Amniotic stem cell (primary cell): ENCODE data around the gene CERK.
"Not testable (repeated sequence)": the region's sequence is repeated elsewhere in the genome, so short reads cannot be mapped to it uniquely, and the experiment has no call there.

ENCODE experiments used
- DNase-seq: peaks from one replicate; lab custom pipeline; 2025; lab: John Stamatoyannopoulos, UW

CERK gene

DNA sequence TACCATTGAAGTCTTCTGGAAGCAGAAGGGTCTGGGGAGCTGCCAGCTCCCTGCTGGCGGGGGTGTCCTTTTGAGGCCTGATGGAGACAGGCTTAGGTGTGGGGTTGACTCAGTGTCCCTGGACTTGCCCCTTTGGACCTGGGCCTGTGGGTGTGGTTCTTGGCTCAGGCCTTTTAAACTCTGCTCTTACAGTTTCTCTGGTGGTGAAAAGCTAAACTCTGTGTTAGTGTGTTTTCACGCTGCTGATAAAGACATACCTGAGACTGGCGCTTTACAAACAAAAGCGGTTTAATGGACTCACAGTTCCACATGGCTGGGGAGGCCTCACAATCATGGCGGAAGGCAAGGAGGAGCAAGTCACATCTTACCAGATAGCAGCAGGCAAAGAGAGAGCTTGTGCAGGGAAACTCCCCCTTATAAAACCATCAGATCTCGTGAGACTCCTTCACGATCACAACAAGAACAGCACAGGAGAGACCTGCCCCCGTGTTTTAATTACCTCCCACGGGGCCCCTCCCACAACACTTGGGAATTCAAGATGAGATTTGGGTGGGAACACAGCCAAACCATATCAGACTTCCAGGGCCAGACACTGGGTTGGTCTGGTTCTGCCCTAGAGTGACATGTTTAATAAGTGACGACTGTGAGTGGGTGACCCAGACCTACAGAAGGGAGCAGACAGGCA is 91.4 kb downstream of the CERK start:
- DNase-seq: no peak

- DNase-seq: not testable (repeated sequence)
Observed at GRCh38 chr22:46642840-46643480, 95.1 kb downstream of the CERK start.

DNA sequence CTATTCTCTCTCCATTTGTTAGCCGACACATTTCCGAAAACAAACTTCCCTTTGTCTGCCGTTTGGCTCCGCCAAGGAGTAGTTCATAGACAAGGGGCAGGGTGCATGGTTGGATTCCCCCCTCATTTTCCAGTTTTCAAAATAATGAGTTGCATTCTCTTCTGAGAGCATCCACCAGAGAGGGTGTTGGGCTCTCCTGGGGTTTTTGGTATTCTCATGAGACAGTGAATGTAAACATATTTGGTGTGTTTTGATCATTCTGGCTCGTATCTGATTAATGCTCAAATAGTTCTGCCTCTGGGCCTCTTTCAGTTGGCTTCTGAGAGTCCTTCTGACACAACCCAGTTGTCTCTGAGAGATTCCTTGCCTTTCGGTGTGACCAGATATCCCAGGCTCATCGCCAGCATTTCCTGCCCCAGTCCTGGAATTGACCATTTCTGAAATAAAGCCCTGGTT is 96.2 kb downstream of the CERK start:
- no peak for DNase-seq

GRCh38 chr22:46640293-46641055 is 97.6 kb downstream of the CERK start:
- no peak for DNase-seq

DNA sequence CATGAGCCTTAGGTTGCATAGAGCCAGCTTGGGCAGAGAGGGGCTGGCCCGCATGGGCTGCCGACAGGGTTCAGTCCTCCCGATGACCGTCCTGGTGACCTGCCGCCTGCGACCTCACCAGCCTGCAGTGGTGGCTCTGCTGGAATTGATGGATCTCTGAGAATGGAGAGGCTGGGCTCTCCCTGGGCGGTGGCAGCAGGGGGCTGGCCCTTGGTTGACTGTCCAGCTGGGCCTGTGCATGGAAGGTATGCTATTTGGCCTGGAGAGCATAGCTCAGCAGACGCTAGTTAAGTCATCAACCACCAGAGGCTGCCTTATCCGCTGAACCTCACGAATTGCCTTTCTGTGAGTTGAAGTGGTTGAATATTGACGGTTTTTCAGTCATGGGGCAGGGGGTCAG is 98.2 kb downstream of the CERK start:
- DNase-seq: no peak

DNA sequence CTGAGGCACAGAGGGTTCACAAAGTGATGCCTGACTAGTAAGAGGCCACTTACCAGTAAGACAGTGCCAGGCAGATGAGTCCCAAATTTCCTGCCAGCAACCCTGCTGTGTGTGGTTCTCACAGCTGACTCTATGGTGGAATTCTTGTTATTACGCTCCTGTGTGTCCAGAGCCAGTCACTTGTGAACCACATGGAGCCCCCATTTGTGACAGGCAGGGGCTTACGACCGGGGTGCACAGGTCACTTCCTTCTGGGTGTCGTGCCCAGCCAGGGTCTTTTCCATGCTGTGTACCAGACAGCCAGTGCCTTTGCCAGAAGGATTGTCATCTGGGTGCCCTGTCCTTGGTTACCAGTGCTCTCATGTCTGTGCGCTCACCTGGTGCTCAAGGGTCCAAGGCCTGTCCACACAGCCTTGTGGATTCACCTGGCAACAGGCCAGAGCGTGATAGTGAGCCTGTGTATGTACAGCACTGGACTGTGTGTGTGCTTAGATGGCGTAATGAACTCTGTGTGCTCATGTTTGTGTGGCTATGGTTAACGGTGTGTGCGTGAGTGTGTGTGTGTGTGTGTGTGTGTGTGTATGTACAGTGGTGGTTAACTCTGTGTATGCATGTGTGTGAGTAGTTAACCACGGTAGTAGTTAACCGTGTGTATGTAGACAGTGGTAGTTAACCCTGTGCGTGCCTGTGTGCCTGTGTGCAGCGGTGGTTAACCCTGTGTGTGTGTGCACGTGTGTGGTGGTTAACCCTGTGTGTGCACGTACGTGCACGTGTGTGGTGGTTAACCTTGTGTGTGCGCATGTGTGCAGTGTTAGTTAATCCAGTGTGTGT is 99.2 kb downstream of the CERK start:
- DNase-seq: no peak

DNA sequence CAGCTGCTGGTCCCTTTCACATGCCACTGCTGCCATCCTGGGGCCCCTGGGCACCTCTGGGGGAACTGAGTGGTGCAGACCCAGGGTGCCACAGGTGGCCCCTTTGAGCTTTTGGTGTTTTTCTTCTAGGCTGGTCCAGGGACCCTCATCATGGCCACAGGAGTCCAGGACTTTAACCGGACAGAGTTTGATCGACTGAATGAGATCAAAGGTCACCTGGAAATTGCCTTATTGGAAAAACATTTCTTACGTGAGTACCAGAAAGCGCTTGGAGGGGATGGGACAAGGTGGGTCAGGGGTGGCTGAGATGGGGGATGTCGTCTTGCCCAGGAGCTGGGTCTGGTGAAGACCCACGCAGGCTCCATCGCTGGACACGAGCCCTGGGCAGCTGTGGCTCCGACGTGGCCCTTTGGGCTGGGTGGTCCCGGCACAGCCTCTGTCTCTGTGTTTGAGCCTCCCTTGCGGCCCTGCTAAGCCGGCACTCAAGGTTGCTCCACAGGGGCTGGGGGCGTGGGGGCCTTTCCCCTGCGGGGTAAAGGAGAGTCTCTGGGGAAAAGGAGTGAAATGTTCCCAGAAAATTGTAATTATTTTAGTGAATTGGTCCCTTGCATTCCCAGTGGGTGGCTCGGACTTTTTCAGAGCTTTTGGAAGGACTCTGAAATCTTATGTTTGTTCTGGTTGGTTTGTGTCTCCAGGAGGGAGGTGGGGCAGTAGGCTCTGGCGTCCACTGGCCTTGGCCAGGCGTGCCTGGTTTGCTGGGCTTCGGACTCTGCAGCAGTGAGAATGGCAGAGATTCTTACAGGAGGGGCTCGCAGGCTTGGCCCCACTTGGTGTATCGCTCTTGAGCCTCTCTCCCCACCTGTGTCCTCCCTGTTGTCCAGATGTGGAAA is 100.1 kb downstream of the CERK start:
- no peak for DNase-seq

- DNase-seq: no peak
Observed at GRCh38 chr22:46636221-46637002, 101.6 kb downstream of the CERK start.

DNA sequence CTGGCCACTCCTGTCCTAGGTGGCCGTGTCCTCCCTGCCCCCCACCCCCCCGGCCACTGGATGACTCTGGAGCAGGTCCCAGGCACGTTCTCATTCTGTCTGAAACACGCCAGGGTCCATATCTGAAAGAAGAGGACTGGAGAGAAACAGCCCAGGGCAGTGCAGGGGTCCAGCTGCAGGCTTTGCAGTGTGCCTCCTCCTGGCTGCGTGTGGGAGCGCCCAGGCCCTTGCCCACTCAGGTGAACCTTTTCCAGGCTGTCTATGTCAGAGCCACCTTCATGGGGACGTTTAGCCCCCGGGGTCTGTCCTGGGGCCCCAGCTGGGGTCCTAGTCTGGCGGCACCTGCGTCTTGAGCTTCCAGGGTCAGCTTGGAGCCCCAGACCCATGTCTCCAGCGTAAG is 102.3 kb downstream of the CERK start:
- DNase-seq: no peak

DNA sequence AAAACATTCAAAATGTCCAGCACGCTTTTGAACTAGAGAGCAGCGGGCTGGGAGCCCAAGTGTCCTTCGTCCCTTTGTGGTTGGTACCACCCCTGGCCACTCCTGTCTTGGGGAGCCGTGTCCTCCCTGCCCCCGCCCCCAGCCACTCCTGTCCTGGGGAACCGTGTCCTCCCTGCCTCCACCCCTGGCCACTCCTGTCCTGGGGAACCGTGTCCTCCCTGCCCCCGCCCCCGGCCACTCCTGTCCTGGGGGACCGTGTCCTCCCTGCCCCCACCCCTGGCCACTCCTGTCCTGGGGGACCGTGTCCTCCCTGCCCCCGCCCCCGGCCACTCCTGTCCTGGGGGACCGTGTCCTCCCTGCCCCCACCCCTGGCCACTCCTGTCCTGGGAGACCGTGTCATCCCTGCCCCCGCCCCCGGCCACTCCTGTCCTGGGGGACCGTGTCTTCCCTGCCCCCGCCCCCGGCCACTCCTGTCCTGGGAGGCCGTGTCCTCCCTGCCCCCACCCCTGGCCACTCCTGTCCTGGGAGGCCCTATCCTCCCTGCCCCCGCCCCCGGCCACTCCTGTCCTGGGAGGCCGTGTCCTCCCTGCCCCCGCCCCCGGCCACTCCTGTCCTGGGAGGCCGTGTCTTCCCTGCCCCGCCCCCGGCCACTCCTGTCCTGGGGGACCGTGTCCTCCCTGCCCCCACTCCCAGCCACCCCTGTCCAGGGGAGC is 102.9 kb downstream of the CERK start:
- DNase-seq: not testable (repeated sequence)
